NCI-H526 (cell line): ENCODE measurements around the gene MAGI2.

Experiments
- DNase-seq, 2 experiments: peaks; one replicate each; lab custom pipeline; 2025; lab: John Stamatoyannopoulos, UW

MAGI2 gene

DNA sequence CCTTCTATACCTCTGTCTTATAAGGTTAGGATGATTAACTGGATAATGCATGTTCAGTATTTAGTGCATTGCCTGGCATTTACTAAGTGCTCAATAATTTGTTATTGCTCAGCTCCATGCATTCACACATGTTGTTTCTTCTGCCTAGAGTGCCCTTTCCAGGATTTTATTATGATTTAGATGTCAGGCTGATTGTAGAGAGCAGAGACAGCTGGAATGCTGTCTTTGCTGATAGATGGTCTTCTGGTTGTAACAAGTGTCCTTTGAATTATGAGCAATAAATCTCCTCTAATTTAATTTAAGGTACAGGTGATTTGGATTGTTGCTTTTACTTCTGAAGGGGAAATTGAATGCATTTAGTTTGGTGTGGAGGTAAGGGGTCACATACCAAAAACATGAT is 548.0 kb downstream of the MAGI2 start:
- DNase-seq, result no peak

DNA sequence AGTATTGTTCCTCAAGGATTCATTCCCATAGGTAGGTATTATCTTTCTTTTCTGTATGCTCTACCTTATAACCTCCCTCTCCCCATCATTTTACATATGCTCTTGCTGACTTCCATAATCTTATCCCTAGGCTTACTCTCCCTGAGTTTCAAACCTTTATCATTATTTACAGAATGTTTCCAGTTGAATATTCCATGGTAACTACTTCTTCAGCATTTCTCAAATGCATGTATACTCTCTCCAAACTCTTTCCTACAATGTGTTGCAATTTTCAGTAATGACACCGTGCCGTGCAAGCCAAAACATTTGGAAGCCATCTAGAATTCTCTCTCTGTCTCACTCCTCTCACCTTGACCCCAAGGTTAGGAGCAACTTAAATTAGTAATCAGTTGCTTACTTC is 548.5 kb downstream of the MAGI2 start:
- DNase-seq, result no peak

GRCh38 chr7:78901566-78901965 is 551.9 kb downstream of the MAGI2 start:
- DNase-seq, result no peak

- DNase-seq, result no peak
These were observed 552.7 kb downstream of the MAGI2 start for GRCh38 chr7:78900806-78901205.

DNA sequence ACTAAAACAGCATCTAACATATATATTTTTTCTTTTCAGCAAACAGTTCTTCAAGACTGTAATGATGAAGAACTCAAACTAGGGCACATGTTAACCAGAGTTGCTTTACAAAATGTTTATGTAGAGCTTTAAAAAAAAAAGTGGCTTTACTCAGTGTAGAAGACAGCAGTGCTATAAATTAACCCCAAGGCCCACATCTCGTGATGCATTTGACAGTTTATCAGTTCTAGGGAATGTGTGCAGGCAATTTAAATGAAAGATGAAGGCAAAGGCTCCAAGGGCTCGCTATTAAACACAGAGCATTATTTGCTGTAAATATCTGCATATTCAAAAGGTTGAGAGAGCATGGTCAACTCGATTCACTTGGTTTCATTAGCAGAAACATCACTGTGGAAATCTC is 558.1 kb downstream of the MAGI2 start:
- no peak for DNase-seq

GRCh38 chr7:78879206-78879605 is 574.3 kb downstream of the MAGI2 start:
- DNase-seq, result no peak

DNA sequence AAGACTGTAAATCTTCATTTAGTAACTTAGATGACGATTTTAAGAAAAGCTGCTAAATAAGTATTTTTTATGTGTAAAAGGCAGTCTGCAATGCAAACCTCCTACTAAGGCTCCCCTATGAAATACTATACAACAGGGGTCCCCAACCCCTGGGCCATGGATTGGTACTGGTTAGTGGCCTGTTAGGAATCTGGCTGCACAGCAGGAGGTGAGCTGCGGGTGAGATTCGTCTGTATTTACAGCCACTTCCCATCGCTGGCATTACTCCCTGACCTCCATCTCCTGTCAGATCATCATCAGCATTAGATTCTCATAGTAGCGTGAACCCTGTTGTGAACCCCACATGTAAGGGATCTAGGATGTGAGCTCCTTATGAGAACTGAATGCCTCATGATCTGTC is 580.4 kb downstream of the MAGI2 start:
- no peak for DNase-seq

- DNase-seq, result no peak
These were observed 589.1 kb downstream of the MAGI2 start for GRCh38 chr7:78864339-78864738.

DNA sequence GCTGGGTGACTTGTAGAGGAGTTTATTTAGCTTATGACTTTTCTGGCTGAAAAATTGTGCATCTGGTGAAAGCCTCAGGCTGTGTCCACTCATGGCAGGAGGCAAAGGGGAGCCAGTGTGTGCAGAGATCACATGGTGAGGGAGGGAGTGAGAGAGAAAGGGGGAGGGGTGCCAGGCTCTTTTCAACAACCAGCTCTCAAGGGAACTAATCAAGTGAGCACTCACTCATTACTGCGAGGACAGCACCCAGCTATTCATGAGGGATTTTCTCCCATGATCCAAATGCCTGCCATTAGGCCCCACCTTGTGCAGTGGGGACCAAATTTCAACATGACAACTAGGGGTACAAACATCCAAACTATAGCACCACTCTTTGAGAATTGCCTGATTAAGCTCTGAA is 590.2 kb downstream of the MAGI2 start:
- DNase-seq, result no peak

DNA sequence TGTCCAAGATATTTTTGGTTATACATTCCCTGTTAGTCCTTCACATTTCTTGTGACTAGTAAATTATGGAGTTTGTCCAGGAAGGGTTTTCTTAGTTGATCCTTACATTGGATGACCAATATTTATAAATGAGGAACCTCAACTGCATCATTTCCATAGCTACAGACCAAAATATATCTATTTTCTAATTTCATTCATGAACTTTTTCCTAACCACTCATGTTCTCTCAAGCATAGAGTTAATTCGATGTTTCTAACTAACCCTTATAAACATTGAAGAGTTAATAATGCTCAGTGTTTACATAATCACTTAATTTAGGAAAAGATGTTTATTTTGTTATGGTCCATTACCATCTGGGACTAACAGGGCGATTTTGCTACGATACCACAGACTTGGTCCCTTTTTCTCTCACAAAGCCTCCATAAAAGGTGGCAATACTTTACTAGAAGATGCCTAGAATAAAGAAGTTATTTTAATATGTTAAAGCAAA is 591.0 kb downstream of the MAGI2 start:
- no peak for DNase-seq

- no peak for DNase-seq
These were observed 600.5 kb downstream of the MAGI2 start for GRCh38 chr7:78852951-78853350.

DNA sequence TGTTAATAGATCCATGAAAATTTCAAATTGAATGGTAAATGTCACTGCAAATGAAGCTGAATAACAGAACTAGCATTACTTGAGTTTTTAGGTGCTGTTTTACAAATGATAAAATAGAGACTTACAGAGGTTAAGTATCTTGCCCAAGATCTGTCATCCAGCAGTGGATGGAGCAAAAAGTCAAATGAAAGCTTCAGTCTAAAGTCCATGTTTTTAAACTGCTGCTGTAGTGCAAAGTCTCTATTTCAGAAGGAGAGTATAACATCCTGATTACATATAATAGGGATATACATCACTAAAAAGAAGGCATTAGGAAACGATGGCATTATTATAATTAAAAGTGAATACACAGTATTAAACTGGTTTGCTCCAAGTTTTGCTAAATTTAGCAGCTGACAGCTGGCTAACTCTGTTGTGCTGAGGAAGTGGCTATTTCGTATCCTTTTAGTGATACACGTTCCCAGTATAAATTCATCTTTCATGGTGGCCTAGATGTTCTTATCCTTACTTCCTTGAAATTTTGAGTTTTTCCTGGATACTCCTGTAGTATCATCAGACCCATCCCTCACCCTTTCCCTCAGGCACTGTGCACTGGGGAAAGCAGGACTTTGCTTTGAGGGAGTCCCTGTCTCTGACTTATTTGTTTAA is 603.2 kb downstream of the MAGI2 start:
- no peak for DNase-seq

DNA sequence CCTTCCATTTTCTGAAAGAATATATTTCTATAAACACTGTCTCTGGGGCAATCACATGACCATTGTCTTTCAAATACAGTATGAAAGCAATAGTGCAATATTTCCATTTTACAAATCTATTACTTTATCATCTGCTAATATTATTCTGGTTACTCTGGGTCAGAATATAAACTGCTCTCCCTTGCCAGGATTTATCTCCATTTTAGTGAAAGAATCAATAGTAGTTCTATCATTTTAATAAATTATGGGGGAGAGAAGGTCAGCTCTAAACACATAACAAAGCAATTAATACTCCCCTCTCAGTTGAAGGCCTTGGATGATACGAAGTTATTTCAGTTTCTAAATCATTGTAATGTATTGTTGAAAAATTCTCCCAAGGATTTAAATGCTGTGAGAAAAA is 608.3 kb downstream of the MAGI2 start:
- DNase-seq, result no peak

DNA sequence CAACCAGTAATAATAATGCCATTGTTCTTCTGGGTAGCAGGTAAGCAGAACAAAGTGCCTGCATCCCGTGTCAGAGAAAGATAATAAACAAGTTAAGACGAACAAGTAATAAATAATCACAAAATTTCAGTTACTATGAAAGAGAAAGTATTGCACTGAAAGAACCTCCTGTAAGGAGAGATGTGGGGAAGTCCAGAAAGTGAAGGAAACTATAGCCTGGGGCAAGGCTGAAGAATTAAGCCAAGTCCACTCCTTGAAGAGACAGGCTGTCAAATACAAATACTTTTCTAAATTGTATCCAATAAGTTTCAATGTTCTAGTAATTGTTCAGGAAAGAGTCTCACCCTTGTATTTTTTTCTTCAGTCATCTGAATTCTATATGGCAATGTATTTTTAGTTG is 611.4 kb downstream of the MAGI2 start:
- DNase-seq, result no peak

DNA sequence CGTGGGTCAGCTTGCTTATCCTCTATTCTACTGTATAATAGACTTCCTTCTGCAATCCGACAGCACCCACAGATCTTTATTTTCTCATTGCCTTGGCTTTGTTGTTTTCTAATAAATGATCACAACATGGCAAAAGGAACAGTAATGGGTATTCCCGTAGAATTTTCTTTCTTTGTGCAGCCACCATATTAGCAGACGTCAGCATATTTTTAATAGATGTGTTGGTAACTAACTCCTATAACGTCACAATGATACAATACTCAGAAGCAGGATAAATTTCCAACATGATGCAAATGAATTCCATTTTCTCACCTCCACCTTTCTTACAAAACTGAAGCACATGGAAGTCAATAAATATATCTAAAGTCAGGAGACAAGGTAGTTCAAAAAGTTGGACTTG is 617.6 kb downstream of the MAGI2 start:
- no peak for DNase-seq

GRCh38 chr7:78828317-78828716 is 625.1 kb downstream of the MAGI2 start:
- DNase-seq, result no peak

DNA sequence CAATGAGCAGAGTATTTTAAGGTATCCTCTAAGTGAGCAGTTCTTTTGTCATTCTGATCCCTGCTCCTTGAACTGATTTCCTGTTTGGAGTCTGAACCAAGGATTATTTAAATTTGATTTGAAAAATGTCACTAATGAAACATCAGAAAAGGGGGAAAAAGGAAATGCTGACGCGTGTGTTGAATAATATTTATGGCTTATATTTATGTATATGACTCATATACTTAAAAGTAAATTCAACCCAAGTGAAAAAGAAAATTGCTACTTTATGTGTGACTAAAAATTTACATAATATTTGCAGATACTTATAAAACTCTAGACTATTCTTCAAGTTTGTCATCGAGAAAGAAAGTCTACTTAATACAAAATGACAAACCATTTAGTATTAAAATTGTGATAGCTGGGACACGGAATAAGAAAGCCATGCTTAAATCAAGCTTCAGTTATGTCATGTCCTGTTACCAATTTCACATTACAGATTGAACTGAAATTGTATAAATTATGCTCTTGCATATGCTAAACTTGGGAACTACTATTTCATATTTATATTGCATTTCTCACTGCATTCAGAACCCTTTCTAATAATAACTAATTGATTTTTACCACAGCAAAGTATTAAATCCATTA is 649.9 kb downstream of the MAGI2 start:
- no peak for DNase-seq

GRCh38 chr7:78794101-78794500 is 659.4 kb downstream of the MAGI2 start:
- no peak for DNase-seq

- no peak for DNase-seq
These were observed 660.8 kb downstream of the MAGI2 start for GRCh38 chr7:78792624-78793023.

- no peak for DNase-seq
These were observed 661.5 kb downstream of the MAGI2 start for GRCh38 chr7:78792006-78792405.

DNA sequence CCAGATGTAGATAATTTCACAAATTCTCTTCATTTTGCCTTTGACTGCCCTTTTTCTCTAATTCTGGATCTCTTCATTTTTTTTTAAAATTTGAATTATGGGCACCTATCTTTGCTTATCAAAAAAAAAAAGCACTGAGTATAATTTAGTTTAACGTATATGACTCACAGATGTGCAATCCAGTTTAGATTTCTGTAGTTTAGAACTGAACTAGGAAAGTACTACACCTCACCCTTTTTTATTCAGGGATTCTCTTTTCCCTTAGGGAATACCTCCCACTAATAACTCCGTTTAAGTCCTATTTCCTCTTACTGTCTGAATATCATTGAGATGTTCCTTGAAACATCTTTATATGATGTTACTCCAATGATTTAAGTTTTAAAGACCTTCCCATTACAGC is 665.0 kb downstream of the MAGI2 start:
- DNase-seq, result no peak

DNA sequence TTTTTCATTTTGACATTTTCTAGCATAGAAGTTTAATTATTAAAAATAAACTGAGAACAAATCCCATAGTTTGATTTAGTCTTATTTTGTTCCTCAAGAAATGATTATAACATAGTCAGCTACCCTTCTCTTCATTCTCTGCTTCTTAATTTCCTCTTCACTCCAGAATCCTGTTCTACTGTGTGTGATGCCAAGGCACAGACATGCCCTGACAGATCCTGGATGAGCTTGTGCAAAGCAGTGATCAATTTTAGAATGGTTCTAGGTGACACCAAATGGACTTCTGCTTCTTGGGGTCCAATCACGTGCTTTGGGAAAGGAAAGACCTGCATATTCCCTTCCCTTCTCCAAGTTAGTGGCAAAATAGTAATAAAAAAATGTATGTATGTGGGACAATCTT is 665.6 kb downstream of the MAGI2 start:
- DNase-seq, result no peak

DNA sequence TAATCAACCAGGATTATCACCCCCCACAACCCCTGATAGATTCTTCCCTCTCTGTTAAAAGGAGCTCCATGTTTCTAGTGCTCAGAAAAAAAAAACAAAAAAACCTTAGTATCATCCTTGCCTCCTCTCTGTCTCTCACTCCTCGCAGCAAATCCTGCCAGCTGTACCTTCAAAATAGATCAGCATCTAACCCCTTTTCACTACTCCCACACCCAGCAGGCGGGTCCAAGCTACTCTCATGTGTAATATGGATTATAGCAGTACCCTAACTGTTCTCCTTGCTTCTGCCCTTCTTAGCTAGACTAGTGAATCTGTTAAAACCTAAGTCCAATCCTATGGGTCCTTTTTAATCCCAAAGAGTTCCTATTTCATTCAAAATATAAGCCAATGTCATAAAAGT is 667.4 kb downstream of the MAGI2 start:
- DNase-seq, result no peak
